ENCODE data around the gene PPFIBP1.
"Not testable (repeated sequence)": the region's sequence is repeated elsewhere in the genome, so short reads cannot be mapped to it uniquely, and the experiment has no call there.

The PPFIBP1 gene

GRCh38 chr12:27631365-27631764 is 107.4 kb downstream of the PPFIBP1 start:
- no peak for DNase-seq

GRCh38 chr12:27631813-27632491 is 107.9 kb downstream of the PPFIBP1 start:
- no peak for DNase-seq

- DNase-seq: no peak
Observed at GRCh38 chr12:27635349-27635972, 111.5 kb downstream of the PPFIBP1 start.

- not testable (repeated sequence) for DNase-seq
Observed at GRCh38 chr12:27636569-27636968, 112.6 kb downstream of the PPFIBP1 start.

GRCh38 chr12:27637524-27637923 is 113.5 kb downstream of the PPFIBP1 start:
- DNase-seq: no peak

- DNase-seq: no peak
Observed at GRCh38 chr12:27639265-27639664, 115.3 kb downstream of the PPFIBP1 start.

- not testable (repeated sequence) for DNase-seq
Observed at GRCh38 chr12:27640566-27641200, 116.7 kb downstream of the PPFIBP1 start.

GRCh38 chr12:27642361-27642760 is 118.4 kb downstream of the PPFIBP1 start:
- not testable (repeated sequence) for DNase-seq

- DNase-seq: not testable (repeated sequence)
Observed at GRCh38 chr12:27642892-27643291, 118.9 kb downstream of the PPFIBP1 start.

- DNase-seq: no peak
Observed at GRCh38 chr12:27644158-27644845, 120.3 kb downstream of the PPFIBP1 start.

- DNase-seq: no peak
Observed at GRCh38 chr12:27645671-27646070, 121.7 kb downstream of the PPFIBP1 start.

- no peak for DNase-seq
Observed at GRCh38 chr12:27646149-27646548, 122.1 kb downstream of the PPFIBP1 start.

GRCh38 chr12:27650011-27650410 is 126.0 kb downstream of the PPFIBP1 start:
- DNase-seq: no peak

GRCh38 chr12:27651201-27651600 is 127.2 kb downstream of the PPFIBP1 start:
- DNase-seq: no peak

- DNase-seq: peak; percentile 10
Observed at GRCh38 chr12:27652174-27652763, 128.3 kb downstream of the PPFIBP1 start.

- DNase-seq: no peak
Observed at GRCh38 chr12:27653661-27654060, 129.7 kb downstream of the PPFIBP1 start.

- DNase-seq: not testable (repeated sequence)
Observed at GRCh38 chr12:27655476-27655875, 131.5 kb downstream of the PPFIBP1 start.

GRCh38 chr12:27657296-27657695 is 133.3 kb downstream of the PPFIBP1 start:
- DNase-seq: no peak

GRCh38 chr12:27665704-27666103 is 141.7 kb downstream of the PPFIBP1 start:
- no peak for DNase-seq

- no peak for DNase-seq
Observed at GRCh38 chr12:27666510-27666909, 142.5 kb downstream of the PPFIBP1 start.

GRCh38 chr12:27667540-27667939 is 143.5 kb downstream of the PPFIBP1 start:
- DNase-seq: no peak

GRCh38 chr12:27672051-27672450 is 148.0 kb downstream of the PPFIBP1 start:
- DNase-seq: no peak

GRCh38 chr12:27672643-27673042 is 148.6 kb downstream of the PPFIBP1 start:
- no peak for DNase-seq

Measured in 8988T (cell line).